HG02571 (cell line): ENCODE data around the gene MMRN2.
"Not testable (repeated sequence)": the region's sequence is repeated elsewhere in the genome, so short reads cannot be mapped to it uniquely, and the experiment has no call there.

ENCODE experiments used
- ATAC-seq: cut with Tn5 transposase; IDR thresholded peaks from one replicate; pipeline ENCODE4 v1.9.1; 2021; ENCODE audit warnings: mild to moderate bottlenecking, moderate library complexity; ENCODE audit not compliant: unreplicated experiment

Gene MMRN2

GRCh38 chr10:86941426-86941825 is 16.0 kb downstream of the MMRN2 start:
- ATAC-seq, result no peak

GRCh38 chr10:86940677-86941076 is 16.7 kb downstream of the MMRN2 start:
- no peak for ATAC-seq

GRCh38 chr10:86940076-86940475 is 17.3 kb downstream of the MMRN2 start:
- not testable (repeated sequence) for ATAC-seq

- ATAC-seq, result no peak
Observed at GRCh38 chr10:86938260-86938659, 19.2 kb downstream of the MMRN2 start.

GRCh38 chr10:86937502-86938154 is 19.8 kb downstream of the MMRN2 start:
- no peak for ATAC-seq

- no peak for ATAC-seq
Observed at GRCh38 chr10:86936661-86937501, 20.5 kb downstream of the MMRN2 start.

GRCh38 chr10:86934162-86934711 is 23.2 kb downstream of the MMRN2 start:
- ATAC-seq, result not testable (repeated sequence)

GRCh38 chr10:86932674-86933073 is 24.7 kb downstream of the MMRN2 start:
- no peak for ATAC-seq

GRCh38 chr10:86931872-86932271 is 25.5 kb downstream of the MMRN2 start:
- no peak for ATAC-seq

- no peak for ATAC-seq
Observed at GRCh38 chr10:86929468-86930380, 27.7 kb downstream of the MMRN2 start.

GRCh38 chr10:86922553-86922961 is 34.9 kb downstream of the MMRN2 start:
- ATAC-seq, result no peak

- no peak for ATAC-seq
Observed at GRCh38 chr10:86918022-86918471, 39.4 kb downstream of the MMRN2 start.

GRCh38 chr10:86914734-86915133 is 42.7 kb downstream of the MMRN2 start:
- ATAC-seq, result no peak

GRCh38 chr10:86905429-86905828 is 52.0 kb downstream of the MMRN2 start:
- no peak for ATAC-seq

GRCh38 chr10:86904600-86904999 is 52.8 kb downstream of the MMRN2 start:
- no peak for ATAC-seq

GRCh38 chr10:86900955-86901354 is 56.5 kb downstream of the MMRN2 start:
- ATAC-seq, result no peak

GRCh38 chr10:86899670-86900276 is 57.6 kb downstream of the MMRN2 start:
- ATAC-seq, result no peak

GRCh38 chr10:86899132-86899531 is 58.3 kb downstream of the MMRN2 start:
- ATAC-seq, result no peak

GRCh38 chr10:86898511-86898910 is 58.9 kb downstream of the MMRN2 start:
- no peak for ATAC-seq

GRCh38 chr10:86889997-86890396 is 67.4 kb downstream of the MMRN2 start:
- no peak for ATAC-seq
